Tongue (tissue), 1 donor: Measurements from ENCODE around the gene MSX1. TPM values are rescaled to one million over a fixed set of nuclear protein-coding genes. Genes with fewer than 3 reads are reported as not detected.

Experiments
- total RNA-seq: library from RNA; depleted of rRNA; stranded (reverse); fragments of >200 nt; gene quantifications from one replicate; pipeline ENCODE4 v1.2.3, GENCODE V29; 2014

The MSX1 gene
- total RNA-seq, 1 donor from 2014 or later, result 3.7 TPM

Other genes with a start within 250 kb of the MSX1 start
- gene CYTL1, start 159.8 kb downstream of the MSX1 start, total RNA-seq, result 4.6 TPM
- gene STK32B, start 191.8 kb downstream of the MSX1 start, total RNA-seq, result 3.5 TPM